ENCODE results near the gene DHX16. TPM values are rescaled to one million over a fixed set of nuclear protein-coding genes. Genes with fewer than 3 reads are reported as not detected.
A peak's percentile ranks its signal among the peaks of the same experiment; 100 is the strongest.

Gene DHX16
- total RNA-seq, 1 experiment from 2014 or later, result 41.3 TPM

GRCh38 chr6:30711758-30712380 is 39.1 kb upstream of the DHX16 start:
- DNase-seq (ENCODE audit: unreplicated experiment), result no peak
- Mint-ChIP-seq H3K9me3 (ENCODE audit: unreplicated experiment) (no peaks in the 10 kb centered on the region), H3K36me3 (ENCODE audit: insufficient read depth, unreplicated experiment) (peaks cover 61% of the 10 kb centered on the region), H3K4me1 (ENCODE audit: insufficient read depth, unreplicated experiment) (peaks cover 35% of the 10 kb centered on the region), H3K27me3 (ENCODE audit: insufficient read depth, unreplicated experiment) (no peaks in the 10 kb centered on the region), H3K4me3 (ENCODE audit: unreplicated experiment) (no peak overlapping the region), H3K27ac (ENCODE audit: low read depth, unreplicated experiment) (peak overlapping the region; percentile 28)
- TF ChIP-seq CTCF (IDR thresholded peaks at IDR 0.05; ENCODE audit: unreplicated experiment), result no peak
- ChIA-PET POLR2A (interaction anchor here (1.0 to 1.4 kb wide), 3 partner anchors 9 to 21 kb away, joined by 3 to 9 read pairs (median 4); partner anchors contain the start of gene NRM), CTCF (interaction anchor here (0.7 to 1.8 kb wide), 5 partner anchors 8 to 372 kb away, joined by 3 to 5 read pairs (median 3); no protein-coding TSS in a partner anchor)
- BruUV-seq (replicated peaks), result no TSS peak
- intact Hi-C loops (cut with micrococcal nuclease), result no loop called here

GRCh38 chr6:30709101-30709868 is 36.5 kb upstream of the DHX16 start:
- no peaks in the 10 kb centered on the region for H3K27me3 Mint-ChIP-seq (ENCODE audit: insufficient read depth, unreplicated experiment)
- H3K9me3 Mint-ChIP-seq (ENCODE audit: unreplicated experiment), result no peaks in the 10 kb centered on the region
- no peak overlapping the region for H3K27ac Mint-ChIP-seq (ENCODE audit: low read depth, unreplicated experiment)
- peaks cover 46% of the 10 kb centered on the region for H3K36me3 Mint-ChIP-seq (ENCODE audit: insufficient read depth, unreplicated experiment)
- CTCF ChIA-PET, result interaction anchor here (0.6 to 1.3 kb wide), 2 partner anchors 13 to 490 kb away, joined by 3 read pairs; no protein-coding TSS in a partner anchor
- intact Hi-C loops (cut with micrococcal nuclease), result no loop called here
- H3K4me1 Mint-ChIP-seq (ENCODE audit: insufficient read depth, unreplicated experiment), result peaks cover 25% of the 10 kb centered on the region
- no TSS peak for BruUV-seq (replicated peaks)
- POLR2A ChIA-PET, result interaction anchor here (1.6 kb wide), 1 partner anchor 10 kb away, joined by 3 read pairs; no protein-coding TSS in a partner anchor
- no peak overlapping the region for H3K4me3 Mint-ChIP-seq (ENCODE audit: unreplicated experiment)
- no peak for TF ChIP-seq CTCF (IDR thresholded peaks at IDR 0.05; ENCODE audit: unreplicated experiment)
- no peak for DNase-seq (ENCODE audit: unreplicated experiment)

GRCh38 chr6:30707281-30707850 is 34.6 kb upstream of the DHX16 start:
- H3K4me1 Mint-ChIP-seq (ENCODE audit: insufficient read depth, unreplicated experiment), result peaks cover 17% of the 10 kb centered on the region
- peak overlapping the region; percentile 62 for H3K27ac Mint-ChIP-seq (ENCODE audit: low read depth, unreplicated experiment)

More at GRCh38 chr6:30707281-30707850, 34.6 kb upstream of the DHX16 start:
- no peak for TF ChIP-seq CTCF (IDR thresholded peaks at IDR 0.05; ENCODE audit: unreplicated experiment)
- no TSS peak for BruUV-seq (replicated peaks)
- no peaks in the 10 kb centered on the region for H3K27me3 Mint-ChIP-seq (ENCODE audit: insufficient read depth, unreplicated experiment)
- ChIA-PET CTCF (interaction anchor here (0.9 kb wide), 1 partner anchor 10 kb away, joined by 3 read pairs; the partner anchor contains the start of gene MDC1), POLR2A (interaction anchor here (0.6 to 1.9 kb wide), 7 partner anchors 10 to 94 kb away, joined by 3 to 9 read pairs (median 3); partner anchors contain the start of gene MDC1)
- H3K9me3 Mint-ChIP-seq (ENCODE audit: unreplicated experiment), result no peaks in the 10 kb centered on the region
- H3K36me3 Mint-ChIP-seq (ENCODE audit: insufficient read depth, unreplicated experiment), result peaks cover 42% of the 10 kb centered on the region
- intact Hi-C loops (cut with micrococcal nuclease), result no loop called here
- no peak overlapping the region for H3K4me3 Mint-ChIP-seq (ENCODE audit: unreplicated experiment)
- DNase-seq (ENCODE audit: unreplicated experiment), result peak; percentile 75
